ENCODE measurements around the gene FTH1. TPM values are rescaled to one million over a fixed set of nuclear protein-coding genes. Genes with fewer than 3 reads are reported as not detected.

Gene FTH1
- total RNA-seq, 1 donor from 2014 or later = 4,616 TPM

- TF ChIP-seq CTCF (IDR thresholded peaks at IDR 0.05) = no peak
- no peak for DNase-seq
These were observed 4.8 kb upstream of the FTH1 start for GRCh38 chr11:61972112-61972671.

DNA sequence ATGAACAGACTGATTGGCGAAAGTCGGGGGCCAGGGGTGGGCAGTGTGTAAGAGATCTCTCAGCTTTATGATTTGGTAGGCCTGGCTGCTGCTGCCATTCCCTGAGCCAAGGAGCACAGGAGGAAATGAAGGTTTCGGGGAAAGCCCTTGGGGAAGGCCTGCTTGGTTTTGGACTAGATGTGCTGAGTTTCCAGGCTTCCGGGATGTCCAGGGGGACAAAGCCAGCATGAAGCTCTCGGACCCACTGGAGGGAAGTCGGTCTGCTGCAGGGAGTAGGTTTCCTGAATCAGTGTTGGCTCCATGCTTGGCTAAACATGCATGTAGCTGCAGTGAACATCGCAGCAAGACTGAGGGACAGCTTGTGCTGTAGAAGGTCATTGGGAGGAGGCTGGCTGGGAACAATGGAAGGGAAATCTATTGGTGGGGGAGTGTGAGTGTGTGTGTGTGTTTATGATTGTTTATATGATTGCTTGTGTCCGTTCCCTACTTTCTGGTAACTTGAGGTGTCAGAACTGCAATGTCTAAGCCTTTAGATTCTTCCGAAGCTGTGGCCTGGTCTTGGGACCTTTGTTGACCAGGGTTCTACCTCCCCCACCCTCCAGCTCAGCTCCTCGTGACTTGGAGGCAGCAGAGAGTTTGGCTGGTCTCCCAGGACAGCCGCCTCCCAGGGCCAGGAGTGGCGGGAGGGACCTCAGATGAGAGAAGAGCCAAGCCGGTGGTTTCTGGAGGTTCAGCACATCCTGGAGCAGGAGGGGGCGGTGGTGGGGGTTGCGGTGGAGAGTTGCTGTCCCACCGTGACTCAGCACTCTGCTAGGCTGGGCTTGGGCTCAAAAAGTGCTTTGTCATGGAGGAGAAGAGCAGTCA, 4.0 kb upstream of the FTH1 start:
- H3K4me3 ChIP-seq = peak overlapping the region; percentile 29
- TF ChIP-seq CTCF (IDR thresholded peaks at IDR 0.05) = no peak
- no peaks in the 10 kb centered on the region for H3K9me3 ChIP-seq
- intact Hi-C loops (cut with DNase I) = no loop called here
- ATAC-seq (peak; percentile 61 to 81), DNase-seq (peak; percentile 96)
- no peaks in the 10 kb centered on the region for H3K27me3 ChIP-seq (ENCODE audit: low read depth)
- H3K4me1 ChIP-seq = peaks cover 83% of the 10 kb centered on the region
- H3K36me3 ChIP-seq = no peaks in the 10 kb centered on the region
- H3K27ac ChIP-seq = peak overlapping the region; percentile 97

More at GRCh38 chr11:61972112-61972671, 4.8 kb upstream of the FTH1 start:
- Histone ChIP-seq H3K27ac (peak overlapping the region; percentile 97), H3K4me3 (peak overlapping the region; percentile 6), H3K9me3 (no peaks in the 10 kb centered on the region), H3K4me1 (peaks cover 89% of the 10 kb centered on the region), H3K36me3 (no peaks in the 10 kb centered on the region), H3K27me3 (ENCODE audit: low read depth) (no peaks in the 10 kb centered on the region)
- no peak for ATAC-seq
- intact Hi-C loops (cut with DNase I) = no loop called here

- peak overlapping the region; percentile 97 for H3K27ac ChIP-seq
- intact Hi-C loops (cut with DNase I) = no loop called here
- peaks cover 78% of the 10 kb centered on the region for H3K4me1 ChIP-seq
- DNase-seq (no peak), ATAC-seq (no peak)
- peak overlapping the region; percentile 17 for H3K4me3 ChIP-seq
- H3K36me3 ChIP-seq = peaks cover 10% of the 10 kb centered on the region
- H3K9me3 ChIP-seq = no peaks in the 10 kb centered on the region
- no peak for TF ChIP-seq CTCF (IDR thresholded peaks at IDR 0.05)
- no peaks in the 10 kb centered on the region for H3K27me3 ChIP-seq (ENCODE audit: low read depth)
These were observed 2.6 kb upstream of the FTH1 start for GRCh38 chr11:61969838-61970662.

DNA sequence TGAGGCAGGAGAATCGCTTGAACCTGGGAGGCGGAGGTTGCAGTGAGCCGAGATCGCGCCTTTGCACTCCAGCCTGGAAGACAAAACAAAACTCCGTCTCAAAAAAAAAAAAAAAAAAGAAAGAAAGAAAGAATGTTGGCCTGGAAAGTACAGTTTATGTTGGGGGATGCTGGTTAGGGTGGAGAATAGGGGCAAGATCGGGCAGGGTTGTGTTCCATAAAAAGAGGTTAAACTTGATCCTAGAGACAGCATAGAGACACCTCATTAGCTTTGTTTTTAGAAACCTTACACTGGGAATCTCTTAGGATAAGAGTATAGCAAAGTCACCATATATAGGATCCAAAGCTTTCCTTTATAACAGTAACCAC, 1.9 kb upstream of the FTH1 start:
- intact Hi-C loops (cut with DNase I) = no loop called here
- H3K27me3 ChIP-seq (ENCODE audit: low read depth) = no peaks in the 10 kb centered on the region
- TF ChIP-seq CTCF (IDR thresholded peaks at IDR 0.05) = no peak
- no peak for DNase-seq
- H3K9me3 ChIP-seq = no peaks in the 10 kb centered on the region
- no peak for ATAC-seq
- peak overlapping the region; percentile 17 for H3K4me3 ChIP-seq
- peaks cover 17% of the 10 kb centered on the region for H3K36me3 ChIP-seq
- H3K4me1 ChIP-seq = peaks cover 79% of the 10 kb centered on the region
- peak overlapping the region; percentile 97 for H3K27ac ChIP-seq

DNA sequence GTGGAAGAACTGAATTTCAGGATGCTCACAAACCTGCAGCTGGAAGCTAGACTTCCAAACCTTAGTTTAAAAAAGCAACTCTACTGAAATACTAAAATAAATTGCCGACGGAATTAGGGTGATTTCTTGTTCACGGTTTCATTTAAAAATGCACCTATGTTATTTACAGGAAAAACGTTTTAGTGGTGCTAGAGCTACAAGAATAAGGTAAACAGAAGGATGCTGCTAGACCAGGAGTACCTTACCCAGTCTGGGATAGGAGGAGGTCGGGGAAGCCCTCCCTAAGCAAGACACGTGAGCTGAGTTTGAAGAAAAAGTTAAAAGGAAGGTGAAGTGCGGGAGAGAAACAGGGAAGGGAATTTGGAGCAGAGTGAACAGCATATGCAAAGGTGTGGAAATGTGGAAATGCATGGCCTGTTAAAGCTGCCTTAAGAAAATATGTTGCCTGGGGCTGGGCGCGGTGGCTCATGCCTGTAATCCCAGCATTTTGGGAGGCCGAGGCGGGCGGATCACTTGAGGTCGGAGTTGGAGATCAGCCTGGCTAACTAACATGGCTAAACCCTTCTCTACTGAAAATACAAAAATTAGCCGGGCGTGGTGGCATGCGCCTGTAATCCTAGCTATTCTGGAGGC, 1.4 kb upstream of the FTH1 start:
- no peak for ATAC-seq
- H3K27ac ChIP-seq = peak overlapping the region; percentile 97
- no peak for TF ChIP-seq CTCF (IDR thresholded peaks at IDR 0.05)

More for the DNA sequence above, 1.4 kb upstream of the FTH1 start:
- intact Hi-C loops (cut with DNase I) = no loop called here
- DNase-seq = no peak
- peaks cover 81% of the 10 kb centered on the region for H3K4me1 ChIP-seq
- peak overlapping the region; percentile 98 for H3K4me3 ChIP-seq
- H3K27me3 ChIP-seq (ENCODE audit: low read depth) = no peaks in the 10 kb centered on the region
- peaks cover 22% of the 10 kb centered on the region for H3K36me3 ChIP-seq
- H3K9me3 ChIP-seq = no peaks in the 10 kb centered on the region

Measured in lower lobe of right lung (tissue), 2 donors.